ENCODE data around the gene SPATA16. TPM values are rescaled to one million over a fixed set of nuclear protein-coding genes. Genes with fewer than 3 reads are reported as not detected.

Gene SPATA16
- total and polyA plus RNA-seq, 2 experiments from 2014 or later = not detected

- DNase-seq (ENCODE audit: low spot score) (no peak), ATAC-seq (no peak)
- peaks cover 1% of the 10 kb centered on the region for H3K27me3 Mint-ChIP-seq (ENCODE audit: insufficient read depth, low read depth, poor library complexity)
- no peak overlapping the region for H2AFZ ChIP-seq
- no peaks in the 10 kb centered on the region for H4K20me1 ChIP-seq (replicated peaks; ENCODE audit: insufficient read depth)
- H3K27ac Mint-ChIP-seq = peak overlapping the region; percentile 84
- H3K4me1 Mint-ChIP-seq = peaks cover 29% of the 10 kb centered on the region; the same call in 2 of the 3 replicates
- no peaks in the 10 kb centered on the region for H3K79me2 ChIP-seq (replicated peaks; ENCODE audit: insufficient read depth)
- H3K4me1 ChIP-seq (ENCODE audit: insufficient read depth) = peaks cover 18% of the 10 kb centered on the region
- 0 out of 2 replicates have a peak, but pooled peaks cover 5% of the 10 kb centered on the region for H3K9me2 ChIP-seq (ENCODE audit: insufficient read depth)
- no peaks in the 10 kb centered on the region for H3K9me3 Mint-ChIP-seq
- H3K36me3 Mint-ChIP-seq (ENCODE audit: low read depth) = no peaks in the 10 kb centered on the region
- H3F3A ChIP-seq (replicated peaks; ENCODE audit: low read depth) = no peaks in the 10 kb centered on the region
- H3K4me2 ChIP-seq = no peak overlapping the region
- H3K4me3 Mint-ChIP-seq = no peak overlapping the region
- H3K36me3 ChIP-seq (ENCODE audit: insufficient read depth) = no peaks in the 10 kb centered on the region
- no peaks in the 10 kb centered on the region for H3K27me3 ChIP-seq (ENCODE audit: insufficient read depth)
- no peak overlapping the region for H3K4me3 ChIP-seq
- H3K27ac ChIP-seq (ENCODE audit: low read depth) = no peak overlapping the region
- TF ChIP-seq EZH2 (IDR thresholded peaks at IDR 0.05; ENCODE audit: low read depth, unreplicated experiment) (no peak), NANOG (IDR thresholded peaks at IDR 0.05; ENCODE audit: borderline replicate concordance) (peak; percentile 25; the same call in 1 of the 2 replicates)
These were observed 1.6 kb downstream of the SPATA16 start for GRCh38 chr3:173139420-173139819.

GRCh38 chr3:173138026-173138425, 3.0 kb downstream of the SPATA16 start:
- H3K4me1 Mint-ChIP-seq = peaks cover 35% of the 10 kb centered on the region
- Histone ChIP-seq H3K27ac (ENCODE audit: low read depth) (no peak overlapping the region), H3K79me2 (replicated peaks; ENCODE audit: insufficient read depth) (no peaks in the 10 kb centered on the region), H3F3A (replicated peaks; ENCODE audit: low read depth) (no peaks in the 10 kb centered on the region), H4K20me1 (replicated peaks; ENCODE audit: insufficient read depth) (no peaks in the 10 kb centered on the region), H2AFZ (no peak overlapping the region), H3K4me1 (ENCODE audit: insufficient read depth) (peaks cover 18% of the 10 kb centered on the region), H3K4me2 (no peak overlapping the region), H3K9me2 (ENCODE audit: insufficient read depth) (0 out of 2 replicates have a peak, but pooled peaks cover 5% of the 10 kb centered on the region), H3K4me3 (no peak overlapping the region), H3K27me3 (ENCODE audit: insufficient read depth) (no peaks in the 10 kb centered on the region), H3K36me3 (ENCODE audit: insufficient read depth) (no peaks in the 10 kb centered on the region)
- ATAC-seq = no peak
- no peak overlapping the region for H3K4me3 Mint-ChIP-seq
- no peak for DNase-seq (ENCODE audit: low spot score)
- H3K27me3 Mint-ChIP-seq (ENCODE audit: insufficient read depth, low read depth, poor library complexity) = peaks cover 1% of the 10 kb centered on the region
- no peaks in the 10 kb centered on the region for H3K36me3 Mint-ChIP-seq (ENCODE audit: low read depth)
- H3K27ac Mint-ChIP-seq = no peak overlapping the region; the same call in 1 of the 2 replicates
- no peaks in the 10 kb centered on the region for H3K9me3 Mint-ChIP-seq
- no peak for TF ChIP-seq JUNB (IDR thresholded peaks at IDR 0.05; ENCODE audit: unreplicated experiment)
- no peak for TF ChIP-seq EZH2phosphoT487 (IDR thresholded peaks at IDR 0.05; ENCODE audit: unreplicated experiment)
- no peak for TF ChIP-seq ZNF462 (CRISPR knock-in tag; IDR thresholded peaks at IDR 0.05)
- TF ChIP-seq EZH2 (IDR thresholded peaks at IDR 0.05; ENCODE audit: low read depth, unreplicated experiment) = no peak
- TF ChIP-seq ETS1 (IDR thresholded peaks at IDR 0.05) = no peak
- no peak for TF ChIP-seq ZNF114 (CRISPR knock-in tag; IDR thresholded peaks at IDR 0.05)
- no peak for TF ChIP-seq NANOG (IDR thresholded peaks at IDR 0.05; ENCODE audit: borderline replicate concordance)
- no peak for TF ChIP-seq POLR2AphosphoS5 (IDR thresholded peaks at IDR 0.05; ENCODE audit: low read depth)
- no peak for TF ChIP-seq REST (IDR thresholded peaks at IDR 0.05; ENCODE audit: unreplicated experiment)
- no peak for TF ChIP-seq CREB1 (CRISPR knock-in tag; IDR thresholded peaks at IDR 0.05; ENCODE audit: low read depth)
- no peak for TF ChIP-seq ZNF331 (CRISPR knock-in tag; IDR thresholded peaks at IDR 0.05; ENCODE audit: low read depth)
- TF ChIP-seq STAT1 (IDR thresholded peaks at IDR 0.05; ENCODE audit: unreplicated experiment) = no peak
